Cardiac fibroblast (primary cell): ENCODE results near the gene DALRD3.

ENCODE experiments used
- DNase-seq, 2 donors: peaks; one replicate each; pipeline versions ENCODE4 v3.0.0 to v3.0.0-alpha.2; 2010; ENCODE audit warnings: low read depth in 2 of 2
- H3K4me3 ChIP-seq, 2 donors: replicated peaks in 1 of 2; 1 replicate in 1 of 2; 2 replicates in 1 of 2; pipeline ENCODE4 v1.5.1; 2011; ENCODE audit warnings: low read depth in 2 of 2, low read length in 2 of 2, mild to moderate bottlenecking in 2 of 2, moderate library complexity in 1 of 2
- CTCF ChIP-seq: IDR thresholded peaks from one replicate; pipeline ENCODE4 v1.5.1; 2011; ENCODE audit warnings: low read depth, mild to moderate bottlenecking, low read length, inconsistent platforms

DALRD3 gene

GRCh38 chr3:48980295-48980694 is 38.1 kb downstream of the DALRD3 start:
- no peak for DNase-seq
- H3K4me3 ChIP-seq, result no peak overlapping the region
- TF ChIP-seq CTCF, result no peak

GRCh38 chr3:48979451-48979850 is 38.9 kb downstream of the DALRD3 start:
- DNase-seq, result no peak
- no peak for TF ChIP-seq CTCF
- H3K4me3 ChIP-seq, result no peak overlapping the region

- no peak for DNase-seq
- H3K4me3 ChIP-seq, result no peak overlapping the region
- no peak for TF ChIP-seq CTCF
These were observed 44.1 kb downstream of the DALRD3 start for GRCh38 chr3:48974076-48974864.

- no peak for DNase-seq
- TF ChIP-seq CTCF, result no peak
- H3K4me3 ChIP-seq, result no peak overlapping the region
These were observed 47.8 kb downstream of the DALRD3 start for GRCh38 chr3:48970586-48970985.

- no peak for DNase-seq
- TF ChIP-seq CTCF, result no peak
- no peak overlapping the region for H3K4me3 ChIP-seq
These were observed 51.5 kb downstream of the DALRD3 start for GRCh38 chr3:48966876-48967361.

GRCh38 chr3:48966367-48966766 is 52.0 kb downstream of the DALRD3 start:
- TF ChIP-seq CTCF, result no peak
- DNase-seq, result no peak

More at GRCh38 chr3:48966367-48966766, 52.0 kb downstream of the DALRD3 start:
- H3K4me3 ChIP-seq, result no peak overlapping the region
